IMR-90 (cell line): ENCODE data around the gene REC114. TPM values are rescaled to one million over a fixed set of nuclear protein-coding genes. Genes with fewer than 3 reads are reported as not detected.

Experiments
- ATAC-seq: fragments of 200-7000 bp; cut with Tn5 transposase; 2 replicates; pipeline ENCODE4 v1.9.1; 2020; ENCODE audit warnings: low read depth, mild to moderate bottlenecking, moderate library complexity
- BruUV-seq: library from RNA; stranded (reverse); fragments of 400-500 nt; replicated peaks from 2 replicates; lab custom pipeline; 2021; lab: Mats Ljungman, UMichigan
- CTCF ChIA-PET: fragments of 300-600 bp; formaldehyde crosslinking; extraction: SDS; loops from one replicate; lab custom pipeline; 2021; ENCODE audit warnings: antibody characterized with exemption; lab: Yijun Ruan, JAX
- POLR2A ChIA-PET: fragments of 300-600 bp; sonication (Branson Sonifier 250); formaldehyde crosslinking; loops from one replicate; lab custom pipeline; 2022; ENCODE audit warnings: antibody characterized with exemption; ENCODE audit not compliant: unreplicated experiment; lab: Charles Lee
- DNase-seq: peaks from one replicate; pipeline ENCODE4 v3.0.0; 2013
- H2AFZ ChIP-seq: replicated peaks from 2 replicates; pipeline ENCODE3; 2013; ENCODE audit warnings: low read length, mild to moderate bottlenecking; ENCODE audit not compliant: poor library complexity
- H2AK5ac ChIP-seq: 2 replicates; pipeline ENCODE4 v1.6.1; 2013; ENCODE audit warnings: low read depth, low read length, inconsistent platforms
- H2AK9ac ChIP-seq: replicated peaks from 2 replicates; pipeline ENCODE3; 2013; ENCODE audit warnings: mild to moderate bottlenecking, low read depth, low read length, moderate library complexity; ENCODE audit not compliant: poor library complexity
- H2BK120ac ChIP-seq: 2 replicates; pipeline ENCODE4 v1.6.1; 2013; ENCODE audit warnings: low read depth, low read length, inconsistent platforms
- H2BK15ac ChIP-seq: 3 replicates; pipeline ENCODE4 v1.6.1; 2013; ENCODE audit warnings: low read depth, low read length, inconsistent platforms
- H2BK20ac ChIP-seq: 2 replicates; pipeline ENCODE4 v1.6.1; 2013; ENCODE audit warnings: low read depth, mild to moderate bottlenecking, inconsistent platforms, low read length, moderate library complexity
- H2BK5ac ChIP-seq: 2 replicates; pipeline ENCODE4 v1.6.1; 2013; ENCODE audit warnings: mild to moderate bottlenecking, low read depth, low read length, inconsistent platforms; ENCODE audit not compliant: poor library complexity, severe bottlenecking
- H3K14ac ChIP-seq: replicated peaks from 2 replicates; pipeline ENCODE4 v1.6.1; 2013; ENCODE audit warnings: low read depth, low read length, inconsistent platforms
- H3K18ac ChIP-seq: 2 replicates; pipeline ENCODE4 v1.6.1; 2013; ENCODE audit warnings: low read depth, low read length, control low read depth
- H3K23ac ChIP-seq: 2 replicates; pipeline ENCODE4 v1.6.1; 2013; ENCODE audit warnings: low read depth, low read length, inconsistent platforms
- H3K27ac ChIP-seq: 2 replicates; pipeline ENCODE4 v1.5.1; 2013; ENCODE audit warnings: mild to moderate bottlenecking, control low read depth, low read length; ENCODE audit not compliant: insufficient read depth
- H3K27me3 ChIP-seq: 2 replicates; pipeline ENCODE4 v1.6.1; 2013; ENCODE audit warnings: low read length; ENCODE audit not compliant: control insufficient read depth, insufficient read depth
- H3K36me3 ChIP-seq: 2 replicates; pipeline ENCODE4 v1.6.1; 2013; ENCODE audit warnings: low read length, mixed read lengths; ENCODE audit not compliant: control insufficient read depth, insufficient read depth
- H3K4ac ChIP-seq: 2 replicates; pipeline ENCODE4 v1.6.1; 2013; ENCODE audit warnings: low read depth, low read length, inconsistent platforms
- H3K4me1 ChIP-seq: 2 replicates; pipeline ENCODE4 v1.6.1; 2013; ENCODE audit warnings: low read length, mixed read lengths; ENCODE audit not compliant: control insufficient read depth, insufficient read depth
- H3K4me2 ChIP-seq: 2 replicates; pipeline ENCODE4 v1.6.1; 2013; ENCODE audit warnings: low read depth, mild to moderate bottlenecking, control low read depth, low read length, moderate library complexity
- H3K4me3 ChIP-seq: 2 replicates; pipeline ENCODE4 v1.5.1; 2013; ENCODE audit warnings: low read depth, mild to moderate bottlenecking, control low read depth, low read length, moderate library complexity; ENCODE audit not compliant: insufficient read depth
- H3K56ac ChIP-seq: 2 replicates; pipeline ENCODE4 v1.6.1; 2013; ENCODE audit warnings: low read length, inconsistent platforms; ENCODE audit not compliant: insufficient read depth; ENCODE audit errors: extremely low read depth
- H3K79me1 ChIP-seq, 2 experiments: 2 replicates each; pipeline ENCODE4 v1.6.1; 2013; ENCODE audit warnings: low read length in 2 of 2, inconsistent platforms in 1 of 2, low read depth in 1 of 2
- H3K9ac ChIP-seq: 2 replicates; pipeline ENCODE4 v1.6.1; 2013; ENCODE audit warnings: low read depth, low read length, control low read depth
- H3K9me1 ChIP-seq: 2 replicates; pipeline ENCODE4 v1.6.1; 2013; ENCODE audit warnings: low read length, inconsistent platforms; ENCODE audit not compliant: insufficient read depth
- H3K9me3 ChIP-seq: 2 replicates; pipeline ENCODE4 v1.6.1; 2013; ENCODE audit warnings: low read length; ENCODE audit not compliant: control insufficient read depth, insufficient read depth
- H4K20me1 ChIP-seq: 2 replicates; pipeline ENCODE4 v1.6.1; 2013; ENCODE audit warnings: low read length, inconsistent platforms; ENCODE audit not compliant: insufficient read depth
- H4K5ac ChIP-seq: 2 replicates; pipeline ENCODE4 v1.6.1; 2013; ENCODE audit warnings: mild to moderate bottlenecking, low read depth, low read length, control low read depth
- H4K8ac ChIP-seq, 2 experiments: 2 replicates each; pipeline ENCODE4 v1.6.1; 2013; ENCODE audit warnings: low read depth in 2 of 2, low read length in 2 of 2, control low read depth in 1 of 2, inconsistent platforms in 1 of 2
- H4K91ac ChIP-seq: 2 replicates; pipeline ENCODE4 v1.6.1; 2013; ENCODE audit warnings: low read depth, low read length, inconsistent platforms; ENCODE audit not compliant: insufficient read depth
- BHLHE40 ChIP-seq: fragments of 150-350 bp; IDR thresholded peaks from 2 replicates; pipeline ENCODE4 v1.6.1; 2016; ENCODE audit warnings: mild to moderate bottlenecking, low read depth, low read length
- CEBPB ChIP-seq: IDR thresholded peaks from 2 replicates; pipeline ENCODE4 v1.6.1; 2012; ENCODE audit warnings: low read depth, low read length, improper control_type of control experiment
- CTCF ChIP-seq: conservative IDR thresholded peaks from 2 replicates; pipeline ENCODE4 v1.5.1; 2012; ENCODE audit warnings: mild to moderate bottlenecking, low read depth, low read length, improper control_type of control experiment
- FOS ChIP-seq: fragments of 150-350 bp; IDR thresholded peaks from 2 replicates; pipeline ENCODE4 v1.6.1; 2016; ENCODE audit warnings: low read depth, low read length
- MAFK ChIP-seq: IDR thresholded peaks from 2 replicates; pipeline ENCODE4 v1.6.1; 2012; ENCODE audit warnings: low read depth, low read length, improper control_type of control experiment
- MXI1 ChIP-seq: IDR thresholded peaks from 2 replicates; pipeline ENCODE4 v1.6.1; 2012; ENCODE audit warnings: low read depth, mild to moderate bottlenecking, low read length, moderate library complexity, borderline replicate concordance
- NFE2L2 ChIP-seq: fragments of 150-350 bp; IDR thresholded peaks from 2 replicates; pipeline ENCODE4 v1.6.1; 2016; ENCODE audit warnings: low read depth, mild to moderate bottlenecking, low read length
- POLR2A ChIP-seq: IDR thresholded peaks from 2 replicates; pipeline ENCODE4 v1.6.1; 2012; ENCODE audit warnings: mild to moderate bottlenecking, low read depth, low read length
- RCOR1 ChIP-seq: IDR thresholded peaks from 2 replicates; pipeline ENCODE4 v1.6.1; 2012; ENCODE audit warnings: mild to moderate bottlenecking, low read length, improper control_type of control experiment; ENCODE audit not compliant: insufficient replicate concordance
- RFX5 ChIP-seq: IDR thresholded peaks from 2 replicates; pipeline ENCODE4 v1.8.0; 2012; ENCODE audit warnings: low read depth, mild to moderate bottlenecking, low read length, moderate library complexity
- SMC3 ChIP-seq: fragments of 150-350 bp; IDR thresholded peaks from 2 replicates; pipeline ENCODE4 v1.6.1; 2016; ENCODE audit warnings: low read depth, mild to moderate bottlenecking, antibody characterized with exemption, low read length, moderate library complexity
- USF2 ChIP-seq: fragments of 150-350 bp; IDR thresholded peaks from 2 replicates; pipeline ENCODE4 v1.6.1; 2017; ENCODE audit warnings: mild to moderate bottlenecking, antibody characterized with exemption, low read length, low read depth
- WGBS, 2 experiments: methylation state at CpG; one replicate each; pipeline versions ENCODE4 v1.1.5 to v1.1.7; 2013; ENCODE audit warnings: missing lambda C conversion rate in 2 of 2; ENCODE audit not compliant: insufficient read length in 1 of 2; ENCODE audit errors: extremely low coverage in 2 of 2; 5-methylcytosine and 5-hydroxymethylcytosine counted together
- dilution Hi-C: fragments of 300-500 bp; cut with HindIII; formaldehyde crosslinking; loops from one replicate; pipeline ENCODE4 v1.14.3; 2018; ENCODE audit warnings: low sequenced_read_pairs; ENCODE audit not compliant: unreplicated experiment
- in situ Hi-C: fragments of 300-500 bp; cut with MboI; formaldehyde crosslinking; loops from 3 replicates; pipeline ENCODE4 v1.14.3; 2019; ENCODE audit warnings: low sequenced_read_pairs, inconsistent platforms, mixed read lengths
- intact Hi-C: fragments of 100-400 bp; cut with micrococcal nuclease; formaldehyde crosslinking; loops from 2 replicates; pipeline ENCODE4 v1.10.0; 2022
- polyA plus RNA-seq, 3 experiments: library from polyadenylated mRNA; depleted of rRNA; stranded (reverse); fragments of >200 nt; gene quantifications; 2 replicates each; pipeline ENCODE4 v1.2.3, GENCODE V29; 2012; ENCODE audit warnings: low replicate concordance in 1 of 3
- total RNA-seq: library from RNA; depleted of rRNA; stranded (reverse); fragments of >200 nt; gene quantifications from 2 replicates; pipeline ENCODE4 v1.2.3, GENCODE V29; 2012

Gene REC114
- total and polyA plus RNA-seq, 2 of the 4 experiments (the other 2 are of a cell fraction): not detected

- Histone ChIP-seq H3K9me3 (no peaks in the 10 kb centered on the region), H2BK15ac (no peak overlapping the region), H3K27me3 (no peaks in the 10 kb centered on the region), H3K79me1 (peaks cover 17 to 42% of the 10 kb centered on the region in 2 experiments), H3K27ac (no peak overlapping the region), H3K9ac (no peak overlapping the region), H3K18ac (no peak overlapping the region), H2BK20ac (no peak overlapping the region), H3K9me1 (peaks cover 8% of the 10 kb centered on the region; the same call in 1 of the 2 replicates), H2BK120ac (no peak overlapping the region), H3K23ac (no peak overlapping the region), H4K5ac (no peak overlapping the region), H3K56ac (no peak overlapping the region), H4K20me1 (peaks cover 5% of the 10 kb centered on the region; the same call in 1 of the 2 replicates), H3K4me2 (no peak overlapping the region), H4K8ac (no peak overlapping the region), H2BK5ac (no peak overlapping the region), H2AK5ac (no peak overlapping the region), H4K91ac (no peak overlapping the region), H3K4me1 (no peaks in the 10 kb centered on the region), H2AK9ac (no peak overlapping the region), H3K14ac (no peak overlapping the region), H2AFZ (no peak overlapping the region), H3K36me3 (peaks cover 31% of the 10 kb centered on the region), H3K4me3 (no peak overlapping the region), H3K4ac (no peak overlapping the region)
- POLR2A ChIA-PET: no interaction called here
- no TSS peak for BruUV-seq
- in situ Hi-C loops (no loop called here), dilution Hi-C loops (no loop called here), intact Hi-C loops (no loop called here)
- ATAC-seq (no peak), DNase-seq (no peak)
- TF ChIP-seq BHLHE40 (no peak), CEBPB (no peak), MXI1 (no peak), RFX5 (no peak), FOS (no peak), NFE2L2 (no peak), USF2 (no peak), RCOR1 (no peak), CTCF (no peak), POLR2A (no peak), MAFK (no peak), SMC3 (no peak)
- CTCF ChIA-PET: no interaction called here
- WGBS, 2 experiments: 95% methylated on average over 4 of the region's 6 CpGs; no CpG with 5 or more reads in 1 of the 2 experiments
These were observed 140.0 kb downstream of the REC114 start for GRCh38 chr15:73582851-73583379.
